ENCODE measurements around the gene MBOAT1.

DNA sequence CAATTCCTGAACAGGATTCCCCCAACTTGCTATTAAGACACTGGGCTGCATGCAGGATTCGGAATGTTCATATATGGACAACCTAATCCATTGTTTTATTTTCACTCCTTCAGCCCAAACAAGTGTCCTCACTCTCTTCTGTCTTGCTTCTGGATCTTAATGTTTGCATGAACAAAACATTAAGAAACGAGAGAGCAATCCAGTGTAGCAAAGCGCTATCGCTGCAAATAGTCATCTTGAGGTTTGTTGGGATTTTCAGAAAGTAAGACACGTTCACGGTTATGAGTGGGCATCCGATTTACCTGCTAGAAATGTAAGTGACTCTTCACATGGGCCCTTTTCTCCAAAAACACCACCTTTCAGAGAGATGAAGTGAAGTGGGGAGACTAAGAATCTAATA, 156.4 kb downstream of the MBOAT1 start:
- TF ChIP-seq CTCF (IDR thresholded peaks at IDR 0.05) (no peak), EP300 (IDR thresholded peaks at IDR 0.05) (no peak)
